GM12873 (cell line): Measurements from ENCODE around the gene SLX1A.
"Not testable (repeated sequence)": the region's sequence is repeated elsewhere in the genome, so short reads cannot be mapped to it uniquely, and the experiment has no call there.

Experiments
- CTCF ChIP-seq: IDR thresholded peaks from 2 replicates; pipeline ENCODE4 v1.5.1; 2012; ENCODE audit warnings: low read depth, mild to moderate bottlenecking, moderate library complexity, low read length, control low read depth; ENCODE audit not compliant: insufficient read depth; ENCODE audit errors: missing control alignments

Gene SLX1A

GRCh38 chr16:30193615-30194014 lies at the start of gene SLX1A, which contains the start of gene BOLA2B:
SLX1A (plus strand) TSS chr16:30193875; CDS start chr16:30194085, 210 bp downstream.
BOLA2B (minus strand) TSS chr16:30193666; CDS start chr16:30193595, 71 bp downstream.
- TF ChIP-seq CTCF = not testable (repeated sequence)

GRCh38 chr16:30144017-30144416 lies 49.7 kb upstream of the SLX1A start:
- no peak for TF ChIP-seq CTCF

- TF ChIP-seq CTCF = no peak
Measured at GRCh38 chr16:30144917-30145316, 48.8 kb upstream of the SLX1A start.

GRCh38 chr16:30145657-30146056 lies 48.0 kb upstream of the SLX1A start:
- TF ChIP-seq CTCF = no peak

GRCh38 chr16:30147843-30148510 lies 45.7 kb upstream of the SLX1A start:
- TF ChIP-seq CTCF = no peak

- no peak for TF ChIP-seq CTCF
Measured at GRCh38 chr16:30149250-30149930, 44.3 kb upstream of the SLX1A start.

GRCh38 chr16:30151091-30151490 lies 42.6 kb upstream of the SLX1A start:
- TF ChIP-seq CTCF = no peak
